Measurements from ENCODE around the gene CAV1. TPM values are rescaled to one million over a fixed set of nuclear protein-coding genes. Genes with fewer than 3 reads are reported as not detected.

Gene CAV1
- total RNA-seq, 4 donors from 2014 or later: 21.7 to 171 (median 86.8) TPM

- no peak for DNase-seq
- intact Hi-C loops (cut with DNase I): no loop called here
- H3K27me3 ChIP-seq: peaks cover 0 to 20% (median 0%) of the 10 kb centered on the region in 4 donors
- WGBS, 2 donors: 81 to 92% methylated on average over 2 of the region's 2 CpGs
- no peak overlapping the region for H3K27ac ChIP-seq
- no peak overlapping the region for H3K4me3 ChIP-seq
- H3K36me3 ChIP-seq: no peaks in the 10 kb centered on the region
- H3K4me1 ChIP-seq: peaks cover 0 to 6% (median 3%) of the 10 kb centered on the region in 3 donors
- no peaks in the 10 kb centered on the region for H3K9me3 ChIP-seq
- no peak for TF ChIP-seq POLR2A (IDR thresholded peaks at IDR 0.05)
- TF ChIP-seq, protein P1, sequence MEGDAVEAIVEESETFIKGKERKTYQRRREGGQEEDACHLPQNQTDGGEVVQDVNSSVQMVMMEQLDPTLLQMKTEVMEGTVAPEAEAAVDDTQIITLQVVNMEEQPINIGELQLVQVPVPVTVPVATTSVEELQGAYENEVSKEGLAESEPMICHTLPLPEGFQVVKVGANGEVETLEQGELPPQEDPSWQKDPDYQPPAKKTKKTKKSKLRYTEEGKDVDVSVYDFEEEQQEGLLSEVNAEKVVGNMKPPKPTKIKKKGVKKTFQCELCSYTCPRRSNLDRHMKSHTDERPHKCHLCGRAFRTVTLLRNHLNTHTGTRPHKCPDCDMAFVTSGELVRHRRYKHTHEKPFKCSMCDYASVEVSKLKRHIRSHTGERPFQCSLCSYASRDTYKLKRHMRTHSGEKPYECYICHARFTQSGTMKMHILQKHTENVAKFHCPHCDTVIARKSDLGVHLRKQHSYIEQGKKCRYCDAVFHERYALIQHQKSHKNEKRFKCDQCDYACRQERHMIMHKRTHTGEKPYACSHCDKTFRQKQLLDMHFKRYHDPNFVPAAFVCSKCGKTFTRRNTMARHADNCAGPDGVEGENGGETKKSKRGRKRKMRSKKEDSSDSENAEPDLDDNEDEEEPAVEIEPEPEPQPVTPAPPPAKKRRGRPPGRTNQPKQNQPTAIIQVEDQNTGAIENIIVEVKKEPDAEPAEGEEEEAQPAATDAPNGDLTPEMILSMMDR (IDR thresholded peaks at IDR 0.05): no peak
Measured at GRCh38 chr7:116610721-116611120, 85.9 kb downstream of the CAV1 start.

Small RNA genes lying within 50 kb of the gene (small RNA-seq; reads per million reads assigned to genes)
- gene AC006159.2: 0 reads per million in 4 donors

Other genes with a start within 250 kb of the CAV1 start
- 10 to 100 TPM; 31.8 to 85.3 (median 73.4) TPM for gene CAV2, start 25.3 kb upstream of the CAV1 start, total RNA-seq
- 10 to 100 TPM in 3 of 4 donors, 1 to 10 TPM in 1; 3.8 to 25.0 (median 18.6) TPM for gene MET, start 147.2 kb downstream of the CAV1 start, total RNA-seq